Lower leg skin (tissue), 3 donors: ENCODE results near the gene APPBP2.
"Not testable (repeated sequence)": the region's sequence is repeated elsewhere in the genome, so short reads cannot be mapped to it uniquely, and the experiment has no call there.

Experiments
- POLR2A ChIP-seq, 2 donors: fragments of 450-650 bp; IDR thresholded peaks; one replicate each; pipeline ENCODE4 v1.6.1; 2016 to 2017; ENCODE audit warnings: antibody characterized with exemption in 2 of 2, mild to moderate bottlenecking in 1 of 2, moderate library complexity in 1 of 2
- TF ChIP-seq, protein P1 (sequence below), 3 donors: fragments of 450-650 bp; IDR thresholded peaks; one replicate each; pipeline ENCODE4 v1.5.1; 2016; ENCODE audit warnings: antibody characterized with exemption in 3 of 3, mild to moderate bottlenecking in 3 of 3, moderate library complexity in 2 of 3

DNA sequence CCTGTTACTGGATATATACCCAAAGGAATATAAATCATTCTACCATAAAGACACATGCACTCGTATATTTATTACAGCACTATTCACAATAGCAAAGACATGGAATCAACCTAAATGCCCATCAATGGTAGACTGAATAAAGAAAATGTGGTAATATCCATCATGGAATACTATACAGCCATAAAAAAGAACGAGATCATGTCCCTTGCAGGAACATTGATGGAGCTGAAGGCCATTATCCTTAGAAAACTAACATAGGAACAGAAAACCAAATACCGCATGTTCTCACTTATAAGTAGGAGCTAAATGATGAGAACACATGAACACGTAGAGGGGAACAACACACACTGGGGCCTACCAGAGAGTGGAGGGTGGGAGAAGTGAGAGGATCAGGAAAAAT, 107.0 kb downstream of the APPBP2 start:
- TF ChIP-seq, protein P1, sequence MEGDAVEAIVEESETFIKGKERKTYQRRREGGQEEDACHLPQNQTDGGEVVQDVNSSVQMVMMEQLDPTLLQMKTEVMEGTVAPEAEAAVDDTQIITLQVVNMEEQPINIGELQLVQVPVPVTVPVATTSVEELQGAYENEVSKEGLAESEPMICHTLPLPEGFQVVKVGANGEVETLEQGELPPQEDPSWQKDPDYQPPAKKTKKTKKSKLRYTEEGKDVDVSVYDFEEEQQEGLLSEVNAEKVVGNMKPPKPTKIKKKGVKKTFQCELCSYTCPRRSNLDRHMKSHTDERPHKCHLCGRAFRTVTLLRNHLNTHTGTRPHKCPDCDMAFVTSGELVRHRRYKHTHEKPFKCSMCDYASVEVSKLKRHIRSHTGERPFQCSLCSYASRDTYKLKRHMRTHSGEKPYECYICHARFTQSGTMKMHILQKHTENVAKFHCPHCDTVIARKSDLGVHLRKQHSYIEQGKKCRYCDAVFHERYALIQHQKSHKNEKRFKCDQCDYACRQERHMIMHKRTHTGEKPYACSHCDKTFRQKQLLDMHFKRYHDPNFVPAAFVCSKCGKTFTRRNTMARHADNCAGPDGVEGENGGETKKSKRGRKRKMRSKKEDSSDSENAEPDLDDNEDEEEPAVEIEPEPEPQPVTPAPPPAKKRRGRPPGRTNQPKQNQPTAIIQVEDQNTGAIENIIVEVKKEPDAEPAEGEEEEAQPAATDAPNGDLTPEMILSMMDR (IDR thresholded peaks at IDR 0.05), result not testable (repeated sequence)
- TF ChIP-seq POLR2A (IDR thresholded peaks at IDR 0.05), result not testable (repeated sequence)
